COR-L47 (cell line): ENCODE results near the gene SGIP1.

Experiments
- DNase-seq: peaks from one replicate; lab custom pipeline; 2025; lab: John Stamatoyannopoulos, UW

Gene SGIP1

GRCh38 chr1:66533804-66534740 is at the start of gene SGIP1:
TSS of gene SGIP1 (plus strand) at chr1:66534153. CDS start at chr1:66534359, 206 bp downstream.
- DNase-seq: peak; percentile 63

GRCh38 chr1:66489151-66489550 is 44.8 kb upstream of the SGIP1 start:
- no peak for DNase-seq

- no peak for DNase-seq
These were observed 43.9 kb upstream of the SGIP1 start for GRCh38 chr1:66489972-66490601.

- no peak for DNase-seq
These were observed 43.1 kb upstream of the SGIP1 start for GRCh38 chr1:66490816-66491215.

GRCh38 chr1:66492424-66492823 is 41.5 kb upstream of the SGIP1 start:
- no peak for DNase-seq

- no peak for DNase-seq
These were observed 40.2 kb upstream of the SGIP1 start for GRCh38 chr1:66493731-66494130.

- no peak for DNase-seq
These were observed 39.5 kb upstream of the SGIP1 start for GRCh38 chr1:66494482-66494881.

- DNase-seq: no peak
These were observed 38.5 kb upstream of the SGIP1 start for GRCh38 chr1:66495495-66495894.

GRCh38 chr1:66497910-66498309 is 36.0 kb upstream of the SGIP1 start:
- DNase-seq: no peak

- no peak for DNase-seq
These were observed 33.7 kb upstream of the SGIP1 start for GRCh38 chr1:66500301-66500700.

GRCh38 chr1:66502086-66502485 is 31.9 kb upstream of the SGIP1 start:
- DNase-seq: no peak

GRCh38 chr1:66503841-66504470 is 30.0 kb upstream of the SGIP1 start:
- peak; percentile 31 for DNase-seq

GRCh38 chr1:66505671-66506392 is 28.1 kb upstream of the SGIP1 start:
- DNase-seq: no peak

GRCh38 chr1:66506393-66506687 is 27.6 kb upstream of the SGIP1 start:
- DNase-seq: no peak

GRCh38 chr1:66506991-66507390 is 27.0 kb upstream of the SGIP1 start:
- DNase-seq: no peak

- DNase-seq: no peak
These were observed 23.5 kb upstream of the SGIP1 start for GRCh38 chr1:66510407-66510806.

- no peak for DNase-seq
These were observed 22.8 kb upstream of the SGIP1 start for GRCh38 chr1:66511118-66511517.

GRCh38 chr1:66517959-66518358 is 16.0 kb upstream of the SGIP1 start:
- DNase-seq: no peak

GRCh38 chr1:66518654-66519053 is 15.3 kb upstream of the SGIP1 start:
- DNase-seq: no peak

- no peak for DNase-seq
These were observed 14.0 kb upstream of the SGIP1 start for GRCh38 chr1:66519992-66520391.

GRCh38 chr1:66520655-66521054 is 13.3 kb upstream of the SGIP1 start:
- no peak for DNase-seq

GRCh38 chr1:66521721-66522365 is 12.1 kb upstream of the SGIP1 start:
- no peak for DNase-seq
